ENCODE measurements around the gene FAM83C.

Gene FAM83C

GRCh38 chr20:35291654-35292503 is at the start of gene FAM83C:
FAM83C (minus strand) TSS chr20:35292425; CDS start chr20:35292304, 121 bp downstream.
- no peak for DNase-seq (ENCODE audit: low read depth)
- in situ Hi-C loops (cut with HindIII; ENCODE audit: low sequenced_read_pairs) = no loop called here
- H3K4me3 ChIP-seq (ENCODE audit: low read depth, low read length) = no peak within 1 kb of the TSS
- no peak for TF ChIP-seq CTCF (IDR thresholded peaks at IDR 0.05; ENCODE audit: low read depth, low read length, missing control alignments)

GRCh38 chr20:35341366-35342028 is 49.3 kb upstream of the FAM83C start:
- no peak overlapping the region for H3K4me3 ChIP-seq (ENCODE audit: low read depth, low read length)
- DNase-seq (ENCODE audit: low read depth) = no peak
- in situ Hi-C loops (cut with HindIII; ENCODE audit: low sequenced_read_pairs) = no loop called here
- no peak for TF ChIP-seq CTCF (IDR thresholded peaks at IDR 0.05; ENCODE audit: low read depth, low read length, missing control alignments)

GRCh38 chr20:35340436-35340835 is 48.2 kb upstream of the FAM83C start:
- no peak for DNase-seq (ENCODE audit: low read depth)
- in situ Hi-C loops (cut with HindIII; ENCODE audit: low sequenced_read_pairs) = no loop called here
- H3K4me3 ChIP-seq (ENCODE audit: low read depth, low read length) = no peak overlapping the region
- TF ChIP-seq CTCF (IDR thresholded peaks at IDR 0.05; ENCODE audit: low read depth, low read length, missing control alignments) = no peak

GRCh38 chr20:35339636-35340035 is 47.4 kb upstream of the FAM83C start:
- no peak for DNase-seq (ENCODE audit: low read depth)
- H3K4me3 ChIP-seq (ENCODE audit: low read depth, low read length) = no peak overlapping the region
- in situ Hi-C loops (cut with HindIII; ENCODE audit: low sequenced_read_pairs) = no loop called here
- TF ChIP-seq CTCF (IDR thresholded peaks at IDR 0.05; ENCODE audit: low read depth, low read length, missing control alignments) = no peak

GRCh38 chr20:35339007-35339406 is 46.8 kb upstream of the FAM83C start:
- in situ Hi-C loops (cut with HindIII; ENCODE audit: low sequenced_read_pairs) = no loop called here
- DNase-seq (ENCODE audit: low read depth) = peak; percentile 93
- no peak overlapping the region for H3K4me3 ChIP-seq (ENCODE audit: low read depth, low read length)
- TF ChIP-seq CTCF (IDR thresholded peaks at IDR 0.05; ENCODE audit: low read depth, low read length, missing control alignments) = no peak

GRCh38 chr20:35334311-35335101 is 42.3 kb upstream of the FAM83C start:
- no peak overlapping the region for H3K4me3 ChIP-seq (ENCODE audit: low read depth, low read length)
- no peak for DNase-seq (ENCODE audit: low read depth)
- in situ Hi-C loops (cut with HindIII; ENCODE audit: low sequenced_read_pairs) = no loop called here
- TF ChIP-seq CTCF (IDR thresholded peaks at IDR 0.05; ENCODE audit: low read depth, low read length, missing control alignments) = no peak
